ENCODE data around the gene TINAGL1. TPM values are rescaled to one million over a fixed set of nuclear protein-coding genes. Genes with fewer than 3 reads are reported as not detected.

The TINAGL1 gene
- total RNA-seq, result not detected

GRCh38 chr1:31576201-31576669, at the start of gene TINAGL1:
TSS of gene TINAGL1 (plus strand) at chr1:31576515. CDS start at chr1:31577149, 634 bp downstream.
- no peak for DNase-seq

- no peak for DNase-seq
These were observed 46.2 kb upstream of the TINAGL1 start for GRCh38 chr1:31529999-31530684.

DNA sequence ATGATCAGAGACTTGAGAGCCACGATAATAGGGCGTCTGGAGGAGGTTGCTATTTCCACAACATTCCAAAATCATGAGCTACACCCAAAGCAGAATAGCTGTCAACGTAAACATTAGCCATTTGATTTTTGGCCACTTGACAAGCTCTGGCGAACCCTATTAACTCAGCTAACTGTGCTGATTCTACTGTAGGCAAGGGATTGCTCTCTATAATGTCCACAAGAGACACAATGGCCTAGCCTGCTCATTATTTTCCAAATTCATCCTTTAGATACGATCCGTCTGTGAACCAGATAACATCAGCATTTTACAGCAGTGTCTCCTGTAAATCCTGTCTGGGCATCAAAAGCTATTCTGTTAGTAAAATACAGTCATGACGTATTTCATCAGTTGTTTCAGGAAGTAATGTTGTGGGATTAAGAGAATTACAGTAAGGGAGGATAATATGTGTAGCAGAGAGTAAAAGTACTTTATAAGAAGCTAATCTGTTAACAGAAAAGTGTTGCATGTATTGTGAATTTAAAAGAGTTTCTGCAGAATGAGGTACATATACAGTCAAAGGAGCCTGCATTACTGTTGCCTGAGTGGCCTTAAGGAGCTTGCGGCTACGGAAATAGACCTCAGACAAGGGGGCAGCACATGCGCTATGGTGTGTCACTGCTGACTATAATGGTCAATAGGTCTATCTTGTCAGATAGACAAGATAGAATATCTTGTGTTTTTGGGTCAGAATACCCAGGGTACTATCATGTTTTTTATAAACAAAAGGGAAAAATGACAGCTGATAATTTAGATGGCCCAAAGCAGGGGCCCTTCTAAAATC, 44.9 kb upstream of the TINAGL1 start:
- no peak for DNase-seq

GRCh38 chr1:31532173-31532572, 44.1 kb upstream of the TINAGL1 start:
- DNase-seq, result no peak

DNA sequence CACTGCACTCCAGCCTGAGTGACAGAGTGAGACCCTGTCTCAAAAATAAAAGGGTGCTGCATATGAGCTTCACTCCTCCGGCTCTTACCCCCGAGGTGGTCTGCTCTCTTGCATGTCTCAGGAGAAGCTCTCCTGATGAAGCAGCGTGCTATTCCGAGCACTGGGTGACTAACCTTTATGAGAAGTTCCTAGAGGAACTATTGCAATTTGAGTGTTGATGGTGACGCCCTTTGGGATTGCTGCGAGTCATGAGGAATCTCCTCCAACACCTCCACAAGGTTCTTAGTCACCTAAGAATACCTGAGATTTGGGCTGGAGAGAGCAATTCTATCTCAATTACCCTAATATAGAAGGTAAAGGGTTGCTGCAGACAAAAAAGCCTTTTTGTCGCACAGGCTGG, 40.8 kb upstream of the TINAGL1 start:
- DNase-seq, result no peak

DNA sequence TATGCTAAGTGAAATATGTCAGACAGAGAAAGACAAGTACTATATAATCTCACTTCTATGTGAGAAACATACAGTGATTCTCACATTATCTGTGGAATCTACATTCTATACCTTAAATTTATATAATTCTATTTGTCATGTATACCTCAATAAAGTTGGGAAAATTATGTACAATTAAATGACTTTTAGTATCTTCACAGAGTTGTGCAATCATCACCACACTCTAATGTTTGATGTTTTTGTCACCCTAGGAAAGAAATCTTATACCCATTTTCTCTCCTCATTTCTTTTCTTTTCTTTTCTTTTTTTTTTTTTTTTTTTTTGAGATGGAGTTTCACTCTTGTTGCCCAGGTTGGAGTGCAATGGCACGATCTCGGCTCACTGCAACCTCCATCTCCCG, 37.0 kb upstream of the TINAGL1 start:
- DNase-seq, result no peak

DNA sequence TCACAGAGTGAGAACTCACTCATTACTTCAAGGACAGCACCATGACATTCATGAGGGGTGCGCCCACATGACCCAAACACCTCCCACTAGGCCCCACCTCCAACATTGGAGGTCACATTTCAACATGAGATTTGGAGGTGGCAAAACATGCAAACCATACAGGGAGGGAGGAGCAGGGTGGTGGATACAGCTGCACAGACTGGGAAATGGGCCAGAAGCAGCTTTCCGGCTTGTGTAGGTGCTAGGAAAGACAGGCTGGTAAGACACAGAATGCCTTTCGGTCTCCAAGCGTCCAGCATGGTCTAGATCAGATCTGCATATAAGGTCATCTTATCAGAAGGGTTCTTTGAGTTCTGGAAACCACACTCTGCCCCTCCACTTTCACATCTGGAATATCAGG, 35.1 kb upstream of the TINAGL1 start:
- no peak for DNase-seq

- DNase-seq, result no peak
These were observed 30.3 kb upstream of the TINAGL1 start for GRCh38 chr1:31545927-31546540.

GRCh38 chr1:31548534-31548906, 27.8 kb upstream of the TINAGL1 start:
- no peak for DNase-seq

- peak; percentile 77 for DNase-seq
These were observed 27.2 kb upstream of the TINAGL1 start for GRCh38 chr1:31548907-31549808.

GRCh38 chr1:31549809-31550620, 26.3 kb upstream of the TINAGL1 start:
- DNase-seq, result no peak

DNA sequence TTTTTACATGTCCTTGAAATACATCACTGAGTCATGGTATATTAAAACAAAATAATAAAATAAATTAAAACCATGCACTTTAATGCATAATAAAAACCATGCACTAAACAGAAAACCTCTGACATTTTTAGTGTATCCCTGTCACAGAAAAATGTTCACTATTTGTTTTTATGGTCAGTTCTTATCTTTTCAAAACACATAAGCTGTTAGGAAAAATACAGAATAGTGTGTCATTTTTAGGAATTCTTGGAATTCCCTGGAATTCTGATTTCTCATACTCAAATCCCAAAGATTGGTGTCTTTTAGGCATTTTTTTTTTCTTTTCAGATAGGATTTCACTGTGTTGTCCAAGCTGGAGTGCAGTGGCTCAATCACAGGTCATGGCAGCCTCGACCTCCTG, 25.1 kb upstream of the TINAGL1 start:
- DNase-seq, result no peak

- DNase-seq, result no peak
These were observed 23.8 kb upstream of the TINAGL1 start for GRCh38 chr1:31552489-31552888.

- DNase-seq, result no peak
These were observed 19.8 kb upstream of the TINAGL1 start for GRCh38 chr1:31556481-31557006.

GRCh38 chr1:31559715-31560114, 16.6 kb upstream of the TINAGL1 start:
- DNase-seq, result no peak

- DNase-seq, result no peak
These were observed 15.9 kb upstream of the TINAGL1 start for GRCh38 chr1:31560394-31560793.

GRCh38 chr1:31562707-31563360, 13.5 kb upstream of the TINAGL1 start:
- no peak for DNase-seq

GRCh38 chr1:31564606-31564989, 11.7 kb upstream of the TINAGL1 start:
- DNase-seq, result no peak

DNA sequence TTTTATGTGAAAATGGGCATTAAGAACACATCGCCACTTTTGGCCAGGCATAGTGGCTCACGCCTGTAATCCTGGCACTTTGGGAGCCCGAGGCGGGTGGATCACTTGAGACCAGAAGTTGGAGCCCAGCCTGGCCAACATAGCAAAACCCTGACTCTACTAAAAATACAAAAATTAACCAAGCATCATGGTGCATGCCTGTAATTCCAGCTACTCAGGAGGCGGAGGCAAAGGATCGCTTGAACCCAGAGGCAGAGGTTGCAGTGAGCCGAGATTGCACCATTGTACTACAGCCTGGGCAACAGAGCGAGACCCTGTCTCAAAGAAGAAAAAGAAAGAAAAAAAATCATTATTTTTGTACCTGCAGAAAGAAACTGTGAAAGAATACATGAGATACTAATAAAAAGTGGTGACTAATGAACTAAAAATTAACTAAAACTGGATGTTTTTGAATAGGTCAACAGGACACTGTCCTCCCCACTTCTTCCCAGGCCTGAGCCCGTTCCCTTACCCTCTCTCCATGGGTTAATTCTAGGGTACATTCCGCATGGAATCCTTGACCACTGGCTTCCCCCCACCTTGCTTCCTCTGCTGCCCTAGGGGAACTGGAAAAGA, 8.3 kb upstream of the TINAGL1 start:
- no peak for DNase-seq

DNA sequence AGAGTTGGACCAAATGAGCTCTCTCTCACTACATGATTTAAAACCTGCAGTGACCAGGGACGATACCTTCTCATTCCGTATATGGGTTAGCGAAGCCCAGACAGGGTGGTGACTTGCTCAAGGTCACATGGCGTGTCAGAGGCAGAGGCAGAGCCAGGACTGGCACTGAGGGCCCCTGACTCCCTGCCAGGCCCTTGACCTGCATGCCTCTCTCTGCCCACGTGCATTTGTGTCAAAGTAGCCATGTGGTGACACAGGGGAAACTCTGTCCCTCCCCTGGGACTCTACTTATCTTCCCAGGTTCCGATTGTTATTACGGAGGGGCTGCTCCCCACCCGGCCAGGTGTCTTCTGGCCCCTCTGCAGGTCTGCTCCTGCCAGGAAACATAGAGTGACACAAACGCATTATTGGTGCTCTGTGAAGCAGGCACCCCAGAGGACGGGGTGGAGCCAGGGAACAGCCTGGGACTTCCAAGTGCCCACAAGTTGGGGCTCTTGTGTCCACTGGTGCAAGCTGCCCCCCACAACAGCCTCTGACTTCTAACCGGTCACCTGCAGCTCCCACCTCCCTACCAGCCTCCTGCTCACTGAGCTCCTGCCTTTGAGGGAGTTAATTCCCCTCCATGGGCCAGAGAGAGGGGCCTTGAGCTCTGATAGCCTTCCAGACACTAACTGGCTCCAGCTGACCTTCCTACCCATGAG, 7.3 kb upstream of the TINAGL1 start:
- no peak for DNase-seq
